Skeletal muscle cell (primary cell): Measurements from ENCODE around the gene FAM227B.

Experiments
- DNase-seq: peaks from one replicate; pipeline ENCODE4 v3.0.0-alpha.2; 2010; ENCODE audit warnings: low read depth
- H3K4me3 ChIP-seq: 2 replicates; pipeline ENCODE4 v1.5.1; 2011; ENCODE audit warnings: low read depth, mild to moderate bottlenecking, control low read depth, low read length, moderate library complexity

FAM227B gene

DNA sequence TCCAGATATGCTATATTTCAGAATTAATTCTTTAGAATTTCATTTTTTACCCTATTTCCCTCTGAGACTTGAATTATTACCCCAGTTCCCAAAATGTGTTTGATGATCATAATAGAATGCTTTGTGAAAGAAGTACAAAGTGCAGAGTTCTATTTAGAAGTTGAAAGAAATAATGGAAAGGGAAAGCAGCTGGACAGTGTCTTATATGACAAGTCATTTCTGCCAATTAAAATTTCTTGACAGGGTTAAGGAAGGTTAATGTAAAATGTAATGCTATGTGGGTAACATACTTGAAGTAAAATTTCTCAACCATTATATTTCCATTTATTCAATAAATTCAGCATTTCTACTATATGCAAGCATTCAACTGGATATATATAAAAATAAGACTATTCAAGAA lies 164.5 kb downstream of the FAM227B start:
- no peak overlapping the region for H3K4me3 ChIP-seq
- no peak for DNase-seq

- no peak overlapping the region for H3K4me3 ChIP-seq
- DNase-seq = no peak
Measured at GRCh38 chr15:49452595-49452994, 168.0 kb downstream of the FAM227B start.

DNA sequence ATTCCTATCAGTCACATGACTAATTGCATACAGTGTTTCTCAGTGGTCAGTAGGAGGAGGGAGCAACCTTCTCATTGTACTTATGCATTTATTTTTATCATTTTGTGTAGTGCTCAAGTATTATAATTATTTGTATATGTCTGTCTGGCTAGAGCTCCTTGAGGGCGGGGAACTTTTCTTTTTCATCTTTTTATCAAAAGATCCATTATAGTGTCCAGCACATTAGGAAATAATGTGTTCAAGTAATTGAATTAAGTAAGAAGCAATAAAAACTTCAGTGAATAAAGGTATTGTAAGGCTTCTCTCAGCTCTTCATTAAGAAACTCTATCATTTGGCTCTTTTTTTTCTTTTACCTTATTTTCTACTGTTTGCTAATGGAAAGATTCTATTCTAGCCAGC lies 178.8 kb downstream of the FAM227B start:
- no peak for DNase-seq

DNA sequence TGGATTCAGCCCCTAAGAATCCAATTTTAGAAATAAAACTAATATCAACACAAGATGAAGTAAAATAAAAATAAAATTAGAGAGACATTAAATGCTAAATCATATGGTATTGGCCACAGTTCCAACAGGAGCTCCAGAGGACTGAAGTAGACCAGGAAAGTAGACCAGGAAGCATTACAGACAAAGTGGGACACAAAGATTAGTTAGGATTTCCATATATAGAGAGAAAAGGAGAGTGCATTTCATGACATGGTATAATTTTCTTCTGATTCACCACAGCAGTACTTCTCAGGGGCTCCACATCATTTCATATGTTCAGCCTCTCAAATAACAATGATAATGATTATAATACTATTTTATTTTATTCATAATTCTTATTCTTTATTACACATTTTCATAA lies 179.3 kb downstream of the FAM227B start:
- no peak for DNase-seq
- no peak overlapping the region for H3K4me3 ChIP-seq

More for the DNA sequence above, 178.8 kb downstream of the FAM227B start:
- no peak overlapping the region for H3K4me3 ChIP-seq

- H3K4me3 ChIP-seq = no peak overlapping the region
- no peak for DNase-seq
Measured at GRCh38 chr15:49439678-49440395, 180.8 kb downstream of the FAM227B start.

- no peak for DNase-seq
- no peak overlapping the region for H3K4me3 ChIP-seq
Measured at GRCh38 chr15:49438962-49439631, 181.5 kb downstream of the FAM227B start.

DNA sequence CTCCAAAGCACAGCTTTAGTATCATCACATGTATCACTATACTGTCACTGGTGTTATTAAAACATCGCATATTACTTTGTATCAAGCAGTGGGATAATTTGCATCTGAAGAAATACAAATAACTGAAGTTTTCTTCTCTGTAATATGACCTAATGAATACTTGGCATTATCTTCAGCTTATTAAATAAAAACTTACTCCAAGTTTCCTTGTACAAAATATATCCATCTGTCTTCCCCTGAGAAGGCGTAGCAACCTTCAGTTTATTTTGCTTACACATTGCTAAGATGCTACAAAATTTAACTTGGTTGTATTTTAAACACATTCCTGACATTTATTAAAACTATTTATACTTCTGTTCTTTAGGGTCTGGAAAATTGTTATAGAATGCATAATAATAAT lies 183.9 kb downstream of the FAM227B start:
- no peak overlapping the region for H3K4me3 ChIP-seq
- no peak for DNase-seq

DNA sequence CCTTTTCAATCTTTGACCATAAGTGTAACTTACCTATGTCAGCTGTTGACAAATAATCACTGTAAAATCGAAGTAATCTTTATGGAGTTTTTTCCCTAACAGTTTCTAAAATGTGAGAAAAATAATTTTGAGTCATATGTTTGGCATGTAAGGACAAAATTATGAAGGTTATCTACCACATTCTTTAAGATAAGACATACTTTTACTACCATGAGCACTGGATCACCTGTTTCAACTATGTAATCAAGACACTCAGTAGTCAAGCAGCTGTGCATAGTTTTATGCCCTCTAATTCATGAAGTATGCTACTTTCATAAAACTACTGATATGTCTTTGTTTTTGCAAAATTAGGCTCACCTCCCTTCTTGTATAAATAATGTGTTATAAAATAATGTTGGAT lies 185.4 kb downstream of the FAM227B start:
- DNase-seq = no peak
- H3K4me3 ChIP-seq = no peak overlapping the region

GRCh38 chr15:49430046-49430445 lies 190.6 kb downstream of the FAM227B start:
- H3K4me3 ChIP-seq = no peak overlapping the region
- DNase-seq = no peak

GRCh38 chr15:49428409-49429095 lies 192.1 kb downstream of the FAM227B start:
- no peak overlapping the region for H3K4me3 ChIP-seq
- peak; percentile 68 for DNase-seq

GRCh38 chr15:49427372-49427771 lies 193.2 kb downstream of the FAM227B start:
- H3K4me3 ChIP-seq = no peak overlapping the region
- DNase-seq = no peak

- no peak for DNase-seq
- peak overlapping the region; percentile 43 for H3K4me3 ChIP-seq
Measured at GRCh38 chr15:49424954-49425353, 195.7 kb downstream of the FAM227B start.

- no peak for DNase-seq
- H3K4me3 ChIP-seq = peak overlapping the region; percentile 43
Measured at GRCh38 chr15:49423901-49424550, 196.6 kb downstream of the FAM227B start.

DNA sequence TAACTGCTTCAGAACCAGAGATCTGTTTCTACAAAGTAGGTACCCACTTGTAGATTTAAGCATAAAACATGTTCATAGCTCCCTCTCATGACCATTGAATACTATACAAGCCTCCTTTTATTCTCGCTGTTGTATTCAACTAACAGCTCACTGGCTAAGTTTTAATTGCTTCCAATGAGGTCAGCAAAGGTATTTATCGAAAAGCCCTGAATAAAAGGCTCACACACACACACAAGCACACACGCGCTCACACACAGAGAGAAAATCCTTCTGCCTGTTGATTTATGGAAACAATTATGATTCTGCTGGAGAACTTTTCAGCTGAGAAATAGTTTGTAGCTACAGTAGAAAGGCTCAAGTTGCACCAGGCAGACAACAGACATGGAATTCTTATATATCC lies 197.6 kb downstream of the FAM227B start, which contains the start of gene FGF7:
TSS of gene FGF7 (plus strand) at position 222 of the 400 bp plus-strand sequence. CDS start 1,056 bp downstream, outside the sequence.
- peak; percentile 43 for DNase-seq
- H3K4me3 ChIP-seq = peak within 1 kb of the TSS; percentile 43

GRCh38 chr15:49421991-49422390 lies 198.6 kb downstream of the FAM227B start:
- no peak overlapping the region for H3K4me3 ChIP-seq
- peak; percentile 34 for DNase-seq

GRCh38 chr15:49418811-49419210 lies 201.8 kb downstream of the FAM227B start:
- no peak for DNase-seq
- no peak overlapping the region for H3K4me3 ChIP-seq

GRCh38 chr15:49415638-49416037 lies 205.0 kb downstream of the FAM227B start:
- H3K4me3 ChIP-seq = no peak overlapping the region
- DNase-seq = peak; percentile 74

GRCh38 chr15:49415149-49415548 lies 205.5 kb downstream of the FAM227B start:
- H3K4me3 ChIP-seq = no peak overlapping the region
- DNase-seq = no peak

DNA sequence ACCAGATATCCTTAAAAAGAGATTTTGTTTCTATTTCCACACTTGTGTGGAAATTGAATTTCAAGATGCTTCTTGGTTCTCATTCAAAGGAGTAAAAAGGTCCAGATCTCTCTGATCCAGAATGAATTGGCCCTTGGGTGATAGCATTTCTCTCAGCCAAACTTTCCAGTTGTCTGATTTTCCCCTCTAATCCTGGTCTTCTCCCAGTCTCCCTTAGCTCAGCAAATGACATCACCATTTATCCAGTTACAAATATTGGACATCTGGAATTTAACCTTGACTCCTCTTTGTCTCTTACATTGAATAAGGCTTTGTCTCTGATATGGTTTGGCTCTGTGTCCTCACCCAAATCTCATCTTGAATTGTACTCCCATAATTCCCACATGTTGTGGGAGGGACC lies 207.8 kb downstream of the FAM227B start:
- H3K4me3 ChIP-seq = no peak overlapping the region
- DNase-seq = no peak

GRCh38 chr15:49410641-49411040 lies 210.0 kb downstream of the FAM227B start:
- DNase-seq = no peak

More at GRCh38 chr15:49410641-49411040, 210.0 kb downstream of the FAM227B start:
- H3K4me3 ChIP-seq = no peak overlapping the region
